Neural crest cell (in vitro differentiated cells): ENCODE results near the gene DCAF6. TPM values are rescaled to one million over a fixed set of nuclear protein-coding genes. Genes with fewer than 3 reads are reported as not detected.

Experiments
- DNase-seq: peaks from one replicate; pipeline ENCODE4 v3.0.0; 2021; ENCODE audit warnings: low read depth, mixed read lengths, low spot score
- H3K27ac Mint-ChIP-seq: one replicate; pipeline ENCODE4 v1.8.0; 2021; ENCODE audit warnings: mild to moderate bottlenecking, mixed read lengths; ENCODE audit not compliant: unreplicated experiment
- H3K27me3 Mint-ChIP-seq: 2 replicates; pipeline ENCODE4 v1.8.0; 2021; ENCODE audit warnings: low read depth, mild to moderate bottlenecking, mixed read lengths
- H3K36me3 Mint-ChIP-seq: 2 replicates; pipeline ENCODE4 v1.8.0; 2021; ENCODE audit warnings: low read depth, mild to moderate bottlenecking, mixed read lengths
- H3K4me1 Mint-ChIP-seq: 2 replicates; pipeline ENCODE4 v1.8.0; 2021; ENCODE audit warnings: mixed read lengths
- H3K4me3 Mint-ChIP-seq: one replicate; pipeline ENCODE4 v1.8.0; 2021; ENCODE audit warnings: mild to moderate bottlenecking, mixed read lengths
- H3K9me3 Mint-ChIP-seq: 2 replicates; pipeline ENCODE4 v1.8.0; 2021; ENCODE audit warnings: mixed read lengths
- total RNA-seq: library from RNA; stranded (reverse); gene quantifications from 2 replicates; pipeline ENCODE4 v1.2.1, GENCODE V29; 2021
- TF ChIP-seq, protein P1 (sequence below): fragments of 200-600 bp; sonication (generic); conservative IDR thresholded peaks from 2 replicates; pipeline ENCODE4 v1.5.0; 2021; ENCODE audit warnings: antibody characterized with exemption, mild to moderate bottlenecking

The DCAF6 gene
- total RNA-seq, 1 donor from 2014 or later, result 15.9 TPM

DNA sequence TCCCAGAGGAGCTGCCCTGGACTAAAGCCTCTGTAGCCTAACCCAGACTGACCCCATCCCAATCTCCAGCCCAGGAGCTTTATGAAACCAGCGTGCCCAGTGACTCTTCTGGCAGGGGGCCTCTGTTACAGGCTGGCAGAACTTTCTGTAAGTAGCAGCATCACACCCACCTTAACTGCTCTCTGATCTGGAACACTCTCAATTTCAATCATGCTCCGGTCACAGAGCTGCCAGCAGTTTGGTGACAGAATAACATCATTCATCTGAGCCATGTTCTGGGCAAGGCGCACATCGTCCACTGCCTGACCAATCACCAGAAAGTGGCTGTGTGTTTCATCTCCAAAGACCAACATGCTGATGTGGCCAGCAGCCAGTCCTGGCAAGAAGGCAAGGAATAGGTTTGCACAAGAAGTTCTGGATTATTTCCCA lies 37.2 kb upstream of the DCAF6 start:
- Mint-ChIP-seq H3K4me3 (no peak overlapping the region), H3K27ac (no peak overlapping the region), H3K9me3 (no peaks in the 10 kb centered on the region), H3K36me3 (no peaks in the 10 kb centered on the region), H3K27me3 (no peaks in the 10 kb centered on the region), H3K4me1 (peaks cover 6% of the 10 kb centered on the region)
- TF ChIP-seq, protein P1, sequence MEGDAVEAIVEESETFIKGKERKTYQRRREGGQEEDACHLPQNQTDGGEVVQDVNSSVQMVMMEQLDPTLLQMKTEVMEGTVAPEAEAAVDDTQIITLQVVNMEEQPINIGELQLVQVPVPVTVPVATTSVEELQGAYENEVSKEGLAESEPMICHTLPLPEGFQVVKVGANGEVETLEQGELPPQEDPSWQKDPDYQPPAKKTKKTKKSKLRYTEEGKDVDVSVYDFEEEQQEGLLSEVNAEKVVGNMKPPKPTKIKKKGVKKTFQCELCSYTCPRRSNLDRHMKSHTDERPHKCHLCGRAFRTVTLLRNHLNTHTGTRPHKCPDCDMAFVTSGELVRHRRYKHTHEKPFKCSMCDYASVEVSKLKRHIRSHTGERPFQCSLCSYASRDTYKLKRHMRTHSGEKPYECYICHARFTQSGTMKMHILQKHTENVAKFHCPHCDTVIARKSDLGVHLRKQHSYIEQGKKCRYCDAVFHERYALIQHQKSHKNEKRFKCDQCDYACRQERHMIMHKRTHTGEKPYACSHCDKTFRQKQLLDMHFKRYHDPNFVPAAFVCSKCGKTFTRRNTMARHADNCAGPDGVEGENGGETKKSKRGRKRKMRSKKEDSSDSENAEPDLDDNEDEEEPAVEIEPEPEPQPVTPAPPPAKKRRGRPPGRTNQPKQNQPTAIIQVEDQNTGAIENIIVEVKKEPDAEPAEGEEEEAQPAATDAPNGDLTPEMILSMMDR, result no peak
- no peak for DNase-seq

DNA sequence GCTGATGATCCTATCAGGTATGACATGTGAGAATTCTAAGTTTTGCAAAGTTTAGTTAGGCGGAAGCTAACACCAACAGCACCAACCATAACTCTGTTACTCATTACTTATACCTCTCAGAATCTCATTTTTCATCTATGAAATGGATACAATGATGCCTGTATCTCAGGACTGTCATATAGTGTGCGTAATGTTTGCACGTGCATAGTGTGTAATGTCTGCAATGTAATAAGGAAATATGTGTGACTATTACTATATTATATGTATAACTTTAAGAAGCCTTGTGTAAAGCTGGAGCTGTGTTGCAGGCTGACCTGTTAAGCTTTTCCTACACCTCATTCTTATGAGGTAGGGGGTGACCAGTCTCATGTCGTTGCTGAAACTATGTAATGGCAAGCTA lies 35.6 kb upstream of the DCAF6 start:
- Mint-ChIP-seq H3K4me1 (peaks cover 22% of the 10 kb centered on the region), H3K4me3 (no peak overlapping the region), H3K36me3 (no peaks in the 10 kb centered on the region), H3K27me3 (no peaks in the 10 kb centered on the region), H3K27ac (no peak overlapping the region), H3K9me3 (no peaks in the 10 kb centered on the region)
- DNase-seq, result no peak
- TF ChIP-seq, protein P1, result no peak

DNA sequence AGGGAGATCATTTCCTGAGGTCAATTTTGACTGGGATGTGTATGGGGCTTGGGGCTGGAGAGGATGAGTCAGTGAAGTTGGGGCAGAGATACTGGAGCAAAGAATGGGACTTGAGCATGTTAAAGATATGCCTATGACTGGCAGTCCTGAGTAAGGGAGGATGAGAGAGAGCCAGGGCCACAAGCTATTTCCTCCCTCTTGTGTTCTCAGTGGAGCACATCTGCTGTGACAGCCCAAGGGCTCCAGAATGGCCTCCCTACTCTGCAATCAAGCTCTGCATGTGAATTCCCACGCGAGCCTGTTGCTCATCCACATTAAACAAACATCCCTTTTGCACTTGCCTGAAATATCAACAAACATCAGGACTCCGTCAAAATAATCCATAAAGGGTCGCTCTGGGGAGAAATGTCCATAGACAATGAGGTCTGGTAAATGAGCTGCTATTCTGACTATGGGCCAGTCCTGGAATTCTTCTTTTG lies 31.8 kb upstream of the DCAF6 start:
- Mint-ChIP-seq H3K4me3 (no peak overlapping the region), H3K27ac (peak overlapping the region; percentile 38), H3K4me1 (peaks cover 24% of the 10 kb centered on the region), H3K36me3 (peaks cover 5% of the 10 kb centered on the region), H3K9me3 (peaks cover 3% of the 10 kb centered on the region), H3K27me3 (no peaks in the 10 kb centered on the region)
- DNase-seq, result no peak
- TF ChIP-seq, protein P1, result no peak

DNA sequence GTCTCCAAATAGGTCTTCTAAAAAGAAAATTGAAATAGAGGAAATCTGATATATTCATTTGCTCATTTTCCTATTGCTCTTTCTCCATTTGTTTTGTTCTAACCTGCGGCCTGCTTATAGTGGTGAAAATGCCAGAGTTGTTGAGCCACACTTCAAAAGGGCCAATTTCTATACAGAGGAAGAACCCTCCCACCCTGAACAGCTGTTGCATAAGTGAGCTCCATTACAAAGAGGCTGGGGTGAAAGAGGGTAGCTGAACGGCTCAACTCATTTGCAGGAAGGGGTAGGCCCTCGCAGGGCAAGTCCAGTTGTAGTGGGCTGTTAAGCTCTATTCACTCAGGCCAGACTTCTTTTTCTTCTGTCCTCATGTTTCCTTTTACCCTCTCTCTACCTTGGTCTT lies 31.3 kb upstream of the DCAF6 start:
- peak overlapping the region; percentile 43 for H3K27ac Mint-ChIP-seq
- peaks cover 5% of the 10 kb centered on the region for H3K9me3 Mint-ChIP-seq
- peaks cover 8% of the 10 kb centered on the region for H3K36me3 Mint-ChIP-seq
- H3K4me3 Mint-ChIP-seq, result peak overlapping the region; percentile 7
- peaks cover 24% of the 10 kb centered on the region for H3K4me1 Mint-ChIP-seq
- H3K27me3 Mint-ChIP-seq, result no peaks in the 10 kb centered on the region
- peak; percentile 15 for DNase-seq
- TF ChIP-seq, protein P1, result no peak

DNA sequence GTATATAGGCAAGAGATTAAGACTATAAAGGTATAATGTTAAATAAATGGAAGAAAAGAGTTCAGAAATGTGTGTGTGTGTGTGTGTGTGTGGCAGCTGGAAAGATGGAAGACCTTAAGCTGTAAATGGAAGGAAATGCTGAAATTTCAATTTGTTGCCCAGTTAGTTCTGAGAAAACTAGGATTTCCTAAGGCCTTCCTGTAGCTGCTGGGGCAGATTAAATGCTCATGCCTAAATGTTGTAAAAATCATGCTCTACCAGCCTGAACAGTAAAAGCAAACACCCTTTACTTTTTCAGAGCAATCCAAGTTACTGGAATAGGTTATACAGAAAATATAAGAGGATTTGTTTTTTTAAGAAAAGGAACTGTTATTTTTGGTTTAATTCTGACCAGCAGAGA lies 30.8 kb upstream of the DCAF6 start:
- peak overlapping the region; percentile 7 for H3K4me3 Mint-ChIP-seq
- H3K36me3 Mint-ChIP-seq, result peaks cover 8% of the 10 kb centered on the region
- peaks cover 24% of the 10 kb centered on the region for H3K4me1 Mint-ChIP-seq
- H3K27me3 Mint-ChIP-seq, result no peaks in the 10 kb centered on the region
- no peak for DNase-seq
- peaks cover 8% of the 10 kb centered on the region for H3K9me3 Mint-ChIP-seq
- H3K27ac Mint-ChIP-seq, result peak overlapping the region; percentile 43
- TF ChIP-seq, protein P1, result no peak
